Duodenal mucosa (tissue), 2 donors: ENCODE measurements around the gene AQP2.

Source experiments
- H3K27ac ChIP-seq: one replicate; pipeline ENCODE4 v1.7.0; 2013; ENCODE audit warnings: low read depth, low read length
- H3K27me3 ChIP-seq, 2 donors: one replicate each; pipeline ENCODE4 v1.7.0; 2013; ENCODE audit warnings: low read length in 2 of 2, control low read depth in 1 of 2; ENCODE audit not compliant: insufficient read depth in 2 of 2, control insufficient read depth in 1 of 2
- H3K36me3 ChIP-seq, 2 donors: one replicate each; pipeline ENCODE4 v1.7.0; 2013; ENCODE audit warnings: low read length in 2 of 2, control low read depth in 1 of 2; ENCODE audit not compliant: insufficient read depth in 2 of 2, control insufficient read depth in 1 of 2
- H3K4me1 ChIP-seq, 2 donors: one replicate each; pipeline ENCODE4 v1.7.0; 2013; ENCODE audit warnings: low read length in 2 of 2, control low read depth in 1 of 2; ENCODE audit not compliant: insufficient read depth in 2 of 2, control insufficient read depth in 1 of 2
- H3K4me3 ChIP-seq, 2 donors: one replicate each; pipeline ENCODE4 v1.7.0; 2013; ENCODE audit warnings: low read length in 2 of 2, low read depth in 1 of 2
- H3K9ac ChIP-seq, 2 donors: one replicate each; pipeline ENCODE4 v1.7.0; 2013; ENCODE audit warnings: low read length in 2 of 2, low read depth in 1 of 2
- H3K9me3 ChIP-seq, 2 donors: one replicate each; pipeline ENCODE4 v1.7.0; 2013; ENCODE audit warnings: low read length in 2 of 2, control low read depth in 1 of 2; ENCODE audit not compliant: control insufficient read depth in 1 of 2

Gene AQP2

DNA sequence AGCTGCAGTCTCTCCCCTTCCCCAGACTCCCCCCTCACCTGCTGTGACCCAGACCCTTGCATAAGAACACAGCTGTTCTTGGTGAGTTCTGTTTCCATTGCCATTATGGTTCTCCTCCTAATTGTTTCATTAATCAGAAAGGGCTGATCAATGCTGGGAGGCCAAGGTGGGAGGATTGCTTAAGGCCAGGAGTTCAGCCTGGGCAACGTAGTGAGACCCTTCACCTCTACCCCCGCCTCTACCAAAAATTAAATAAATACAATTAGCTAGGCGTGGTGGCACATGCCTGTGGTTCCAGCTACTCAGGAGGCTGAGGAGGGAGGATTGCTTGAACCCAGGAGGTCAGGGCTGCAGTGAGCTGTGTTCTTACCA, 29.6 kb upstream of the AQP2 start:
- Histone ChIP-seq H3K4me1 (no peaks in the 10 kb centered on the region), H3K36me3 (no peaks in the 10 kb centered on the region), H3K27me3 (no peaks in the 10 kb centered on the region), H3K9ac (no peak overlapping the region), H3K27ac (no peak overlapping the region), H3K9me3 (no peaks in the 10 kb centered on the region), H3K4me3 (no peak overlapping the region)

DNA sequence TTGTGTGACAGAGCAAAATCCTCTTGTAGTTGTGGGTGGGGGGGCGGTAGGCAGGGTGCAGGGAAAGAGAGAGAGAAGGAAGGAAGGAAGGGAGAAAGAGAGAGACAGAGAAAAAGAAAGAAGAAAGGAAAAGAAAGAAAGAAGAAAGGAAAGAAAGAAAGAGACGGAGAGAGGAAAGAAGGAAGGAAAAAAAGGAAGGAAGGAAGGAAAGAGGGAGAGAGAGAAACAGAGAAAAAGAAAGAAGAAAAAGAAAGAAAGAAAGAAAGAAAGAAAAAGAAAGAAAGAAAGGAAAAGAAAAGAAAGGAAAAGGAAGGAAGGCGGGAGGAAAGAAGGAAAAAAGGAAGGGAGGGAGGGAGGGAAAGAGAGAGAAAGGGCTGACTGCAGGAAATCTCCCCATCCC, 29.2 kb upstream of the AQP2 start:
- Histone ChIP-seq H3K9ac (no peak overlapping the region), H3K27ac (no peak overlapping the region), H3K4me1 (no peaks in the 10 kb centered on the region), H3K36me3 (no peaks in the 10 kb centered on the region), H3K4me3 (no peak overlapping the region), H3K9me3 (no peaks in the 10 kb centered on the region), H3K27me3 (no peaks in the 10 kb centered on the region)

DNA sequence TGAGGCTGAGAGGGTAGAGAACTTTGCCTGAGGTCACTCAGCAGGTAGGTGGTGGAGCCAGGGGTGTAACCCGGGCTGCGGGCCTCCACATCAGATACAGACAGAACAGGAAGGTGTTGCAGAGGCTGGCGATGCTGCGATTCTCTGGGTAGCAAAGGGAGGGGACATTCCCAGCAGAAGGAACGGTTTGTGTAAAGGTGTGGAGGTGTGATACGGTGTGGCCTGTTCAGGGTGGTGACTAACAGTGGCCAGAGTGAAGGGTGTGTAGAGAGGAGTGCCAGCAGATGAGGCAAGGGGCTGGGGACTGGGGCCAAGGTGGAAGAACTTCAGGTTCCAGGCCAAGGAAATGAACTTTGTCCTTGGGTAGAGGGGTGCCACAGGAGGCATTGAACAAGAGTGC, 28.6 kb upstream of the AQP2 start:
- Histone ChIP-seq H3K9ac (no peak overlapping the region), H3K36me3 (no peaks in the 10 kb centered on the region), H3K4me1 (no peaks in the 10 kb centered on the region), H3K27ac (no peak overlapping the region), H3K27me3 (no peaks in the 10 kb centered on the region), H3K4me3 (no peak overlapping the region), H3K9me3 (no peaks in the 10 kb centered on the region)

DNA sequence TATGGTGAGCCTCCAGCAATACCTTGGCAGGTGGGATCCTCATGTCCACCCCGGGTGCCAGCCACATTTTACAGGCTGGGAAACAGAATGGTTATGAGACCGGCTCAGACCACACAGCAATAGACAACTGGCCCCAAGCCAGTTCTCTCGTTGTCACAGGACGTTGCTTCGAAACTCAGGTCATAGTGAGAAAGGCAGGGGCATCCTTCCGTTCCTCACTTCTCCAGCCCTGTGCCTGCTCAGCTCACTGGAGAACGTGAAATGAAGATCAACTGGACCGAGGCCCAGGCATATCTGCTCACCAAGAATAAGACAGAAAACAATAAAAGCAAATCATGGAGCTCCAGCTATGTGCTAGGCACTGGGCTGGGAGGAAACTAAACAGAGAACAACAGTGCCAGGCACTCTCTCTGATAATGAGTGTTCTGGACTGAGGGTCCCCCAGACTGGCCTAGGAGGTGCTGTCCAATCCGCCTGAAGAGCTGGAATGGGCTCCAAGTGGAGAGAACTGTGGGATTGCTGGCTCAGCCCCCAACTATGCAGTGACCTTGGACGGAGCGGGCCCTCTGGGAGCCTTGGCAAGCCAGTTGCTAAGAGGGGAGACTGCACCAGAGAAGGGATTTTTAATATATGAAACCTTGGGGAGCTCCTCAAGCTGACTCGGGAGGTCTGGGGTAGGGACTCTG, 28.0 kb upstream of the AQP2 start:
- no peaks in the 10 kb centered on the region for H3K27me3 ChIP-seq
- H3K27ac ChIP-seq = no peak overlapping the region
- H3K4me3 ChIP-seq = no peak overlapping the region
- H3K9me3 ChIP-seq = no peaks in the 10 kb centered on the region
- no peak overlapping the region for H3K9ac ChIP-seq
- H3K4me1 ChIP-seq = no peaks in the 10 kb centered on the region
- no peaks in the 10 kb centered on the region for H3K36me3 ChIP-seq

DNA sequence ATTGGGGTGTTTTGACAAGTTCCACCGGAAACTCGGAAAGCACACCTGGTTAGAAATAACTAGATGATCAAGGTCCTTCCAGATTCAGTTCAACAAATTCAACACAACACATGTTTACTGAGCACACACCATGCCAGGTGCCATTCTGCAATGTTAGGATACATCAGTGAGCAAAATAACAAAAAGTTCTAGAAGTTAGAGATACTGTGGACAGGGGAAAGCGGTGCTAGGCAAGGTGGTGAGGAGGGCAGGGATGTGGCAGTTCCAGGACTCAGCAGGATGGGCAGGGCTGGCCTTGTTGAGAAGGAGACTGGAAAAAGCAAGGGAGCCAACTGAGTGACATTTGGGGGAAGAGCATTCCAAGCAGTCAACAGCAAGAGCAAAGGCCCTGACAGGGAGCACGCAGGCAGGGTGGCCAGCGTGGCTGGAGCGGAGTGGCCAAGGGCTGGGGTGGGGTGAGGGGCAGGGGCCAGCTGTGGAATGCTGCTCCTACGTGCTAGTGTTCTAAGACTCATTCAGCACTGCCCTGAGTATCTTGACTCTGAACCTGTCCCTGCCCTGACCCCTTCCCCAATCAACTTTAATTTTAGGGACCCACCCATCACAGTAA, 27.4 kb upstream of the AQP2 start:
- H3K4me1 ChIP-seq = no peaks in the 10 kb centered on the region
- no peaks in the 10 kb centered on the region for H3K9me3 ChIP-seq
- H3K36me3 ChIP-seq = no peaks in the 10 kb centered on the region
- no peaks in the 10 kb centered on the region for H3K27me3 ChIP-seq
- H3K9ac ChIP-seq = no peak overlapping the region
- H3K27ac ChIP-seq = no peak overlapping the region
- H3K4me3 ChIP-seq = no peak overlapping the region

DNA sequence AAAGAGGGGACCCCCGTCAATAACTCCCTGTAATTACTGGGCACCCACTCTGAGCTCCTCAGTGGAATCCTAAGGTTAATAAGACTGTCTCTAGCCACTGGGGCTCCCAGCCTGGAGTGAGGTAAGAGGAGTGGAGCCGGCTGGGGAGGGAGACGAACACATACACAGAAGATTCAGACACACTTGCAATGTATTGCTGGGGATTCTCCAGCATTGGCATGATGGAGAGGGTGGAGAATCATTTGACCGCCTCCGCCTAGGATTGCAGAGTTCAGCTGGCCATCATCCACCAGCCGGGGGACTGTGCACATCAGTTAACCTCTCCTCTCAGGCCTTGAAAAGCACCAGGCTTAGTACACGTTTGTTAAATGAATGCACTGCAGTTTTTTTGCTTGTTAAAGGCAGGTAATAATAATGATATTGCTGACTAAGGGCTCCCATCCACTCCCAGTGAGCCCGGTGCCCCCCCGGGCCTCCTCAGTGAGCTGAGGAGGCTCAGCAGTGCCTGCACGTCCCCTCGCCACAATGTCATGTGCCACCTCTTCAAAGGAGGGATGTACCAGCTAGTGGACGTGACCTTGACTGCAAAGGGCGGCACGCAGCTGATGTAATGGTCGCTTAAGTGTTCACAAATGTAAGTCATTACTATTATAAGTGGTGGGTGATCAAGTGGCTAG, 26.5 kb upstream of the AQP2 start:
- Histone ChIP-seq H3K9ac (no peak overlapping the region), H3K27me3 (peaks cover 0 to under 1% of the 10 kb centered on the region in 2 donors), H3K36me3 (no peaks in the 10 kb centered on the region), H3K27ac (no peak overlapping the region), H3K9me3 (no peaks in the 10 kb centered on the region), H3K4me3 (no peak overlapping the region), H3K4me1 (no peaks in the 10 kb centered on the region)

DNA sequence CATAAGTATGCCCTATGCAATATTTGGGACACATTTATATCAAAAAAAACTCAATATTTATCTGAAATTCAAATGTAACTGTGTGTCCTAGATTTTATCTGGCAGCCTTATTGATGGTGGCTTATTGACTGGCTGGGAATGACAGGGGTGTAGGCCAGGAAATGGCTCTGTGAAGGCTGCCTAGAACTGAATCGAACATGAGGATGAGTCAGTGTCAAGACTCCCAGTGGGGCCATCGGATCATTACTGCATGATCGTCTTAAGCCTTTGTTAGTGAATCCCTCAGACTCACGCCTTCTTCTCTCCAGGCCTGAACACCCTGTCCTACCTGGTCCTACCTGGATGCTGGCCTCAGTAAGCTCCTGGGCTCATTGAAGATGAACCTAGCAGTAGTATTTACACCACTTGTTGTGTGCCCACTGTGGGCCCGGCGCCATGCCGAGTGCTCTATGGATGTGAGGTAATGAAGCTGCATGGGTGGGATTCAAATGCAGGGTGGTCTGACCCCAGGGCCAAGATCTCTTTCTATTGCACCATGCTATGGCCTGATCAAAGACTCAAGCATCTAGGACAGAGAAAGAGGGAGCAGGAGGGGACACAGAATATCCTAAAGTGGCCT, 25.8 kb upstream of the AQP2 start:
- Histone ChIP-seq H3K27me3 (peaks cover 0 to 6% of the 10 kb centered on the region in 2 donors), H3K9me3 (no peaks in the 10 kb centered on the region), H3K36me3 (no peaks in the 10 kb centered on the region), H3K27ac (no peak overlapping the region), H3K9ac (no peak overlapping the region), H3K4me1 (no peaks in the 10 kb centered on the region), H3K4me3 (no peak overlapping the region)

DNA sequence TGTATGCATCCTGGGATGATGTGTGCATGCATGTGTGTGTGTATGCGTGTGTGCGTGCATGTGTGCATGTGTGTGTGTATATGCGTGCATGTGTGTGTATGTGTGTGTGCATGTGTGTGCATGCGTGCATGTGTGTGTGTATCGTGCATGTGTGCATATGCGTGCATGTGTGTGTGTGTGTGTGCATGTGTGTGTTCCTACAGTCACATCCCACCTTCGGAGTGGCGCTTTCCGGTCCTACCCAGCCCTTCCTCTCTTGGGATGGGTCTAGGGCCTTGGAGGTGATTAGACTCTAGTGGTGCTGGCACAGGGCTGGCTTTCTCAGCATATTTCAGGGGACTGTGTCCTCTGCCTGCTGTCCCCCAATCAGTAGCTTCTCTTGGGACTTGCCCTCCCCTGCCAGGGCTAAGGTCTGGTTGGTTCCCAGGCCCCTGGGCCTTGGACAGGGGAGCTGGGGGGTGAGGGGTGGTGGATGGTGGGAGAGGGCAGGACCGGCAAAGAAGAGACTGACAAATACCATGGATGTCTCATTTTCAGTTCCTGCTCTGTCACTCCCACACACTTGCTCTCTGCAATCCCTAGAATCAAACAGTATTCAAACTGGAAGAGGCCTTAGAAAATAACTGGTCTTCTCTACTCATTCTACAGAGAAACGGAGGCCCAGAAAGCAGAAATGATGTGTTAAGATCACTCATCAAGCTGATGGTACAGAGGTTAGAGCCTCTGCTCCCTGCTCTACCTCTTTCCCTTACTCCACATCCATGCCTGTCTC, 24.9 kb upstream of the AQP2 start:
- H3K9ac ChIP-seq = no peak overlapping the region
- peaks cover 0 to 6% of the 10 kb centered on the region in 2 donors for H3K27me3 ChIP-seq
- H3K27ac ChIP-seq = no peak overlapping the region
- H3K4me3 ChIP-seq = no peak overlapping the region
- no peaks in the 10 kb centered on the region for H3K9me3 ChIP-seq
- no peaks in the 10 kb centered on the region for H3K36me3 ChIP-seq
- no peaks in the 10 kb centered on the region for H3K4me1 ChIP-seq

DNA sequence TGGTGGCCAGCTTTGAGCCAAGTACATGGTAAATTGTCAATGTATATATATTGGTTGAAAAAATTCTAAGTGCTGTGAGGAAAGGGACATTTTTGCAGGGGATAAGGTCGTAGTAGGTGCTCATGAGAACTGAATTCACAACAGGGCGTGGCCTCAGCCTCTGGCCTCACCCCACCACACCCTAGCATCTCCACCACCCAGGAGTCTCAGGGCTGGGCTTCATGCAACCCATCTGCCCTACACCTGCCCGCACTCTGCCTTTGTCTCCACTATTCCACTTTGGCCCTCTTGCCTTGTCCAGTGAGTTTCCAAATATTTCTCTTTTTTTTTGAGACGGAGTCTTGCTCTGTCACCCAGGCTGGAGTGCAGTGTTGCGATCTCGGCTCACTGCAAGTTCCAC, 22.1 kb upstream of the AQP2 start:
- Histone ChIP-seq H3K4me3 (no peak overlapping the region), H3K27ac (no peak overlapping the region), H3K36me3 (no peaks in the 10 kb centered on the region), H3K9me3 (no peaks in the 10 kb centered on the region), H3K27me3 (peaks cover 0 to 6% of the 10 kb centered on the region in 2 donors), H3K4me1 (no peaks in the 10 kb centered on the region), H3K9ac (no peak overlapping the region)

DNA sequence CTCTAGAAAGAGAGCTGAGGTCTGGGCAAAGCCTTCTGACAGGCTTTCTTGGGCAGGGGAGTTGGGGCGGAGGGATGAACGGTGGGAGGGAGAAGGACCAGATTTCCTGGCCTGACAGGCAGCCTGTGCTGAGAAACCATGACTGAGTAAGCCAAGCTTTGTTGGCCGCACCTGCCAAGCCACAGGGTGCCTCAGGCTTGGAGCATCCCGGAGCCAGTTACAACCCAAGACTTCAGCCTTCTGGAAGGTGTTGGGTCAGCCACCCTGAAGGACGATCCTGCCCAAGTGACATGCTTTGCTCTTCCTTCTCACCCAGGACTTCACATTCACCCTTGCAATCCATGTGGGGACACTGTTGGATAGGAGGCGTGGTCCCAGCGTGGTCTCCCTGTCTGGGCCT, 21.0 kb upstream of the AQP2 start:
- Histone ChIP-seq H3K4me1 (no peaks in the 10 kb centered on the region), H3K36me3 (no peaks in the 10 kb centered on the region), H3K9me3 (no peaks in the 10 kb centered on the region)

More for the DNA sequence above, 21.0 kb upstream of the AQP2 start:
- no peak overlapping the region for H3K27ac ChIP-seq
- no peak overlapping the region for H3K4me3 ChIP-seq
- H3K27me3 ChIP-seq = peaks cover 0 to 6% of the 10 kb centered on the region in 2 donors
- no peak overlapping the region for H3K9ac ChIP-seq
